ENCODE results near the gene URB1.
"Not testable (repeated sequence)": the region's sequence is repeated elsewhere in the genome, so short reads cannot be mapped to it uniquely, and the experiment has no call there.

The URB1 gene

DNA sequence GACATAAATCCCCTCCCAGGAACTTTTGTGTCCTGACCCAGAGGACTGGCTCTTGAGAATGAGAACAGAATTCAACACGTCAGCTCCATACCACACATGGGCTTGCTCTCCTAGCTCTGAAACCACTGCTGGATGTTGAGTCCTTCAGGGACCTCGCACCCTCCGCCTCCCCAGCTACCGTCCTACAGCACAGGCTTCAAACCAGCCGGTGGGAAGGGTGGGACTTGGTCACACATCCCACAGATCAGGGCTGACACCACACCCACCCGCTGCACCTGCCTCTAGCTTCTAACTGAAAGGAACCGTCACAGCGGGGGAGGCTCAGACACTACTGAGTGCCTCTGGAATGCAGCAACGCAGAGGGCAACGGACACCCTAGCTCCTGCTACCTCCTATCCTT is 70.1 kb downstream of the URB1 start:
- DNase-seq (ENCODE audit: low read depth in 2 of 3, low spot score in 1 of 3), result no peak

DNA sequence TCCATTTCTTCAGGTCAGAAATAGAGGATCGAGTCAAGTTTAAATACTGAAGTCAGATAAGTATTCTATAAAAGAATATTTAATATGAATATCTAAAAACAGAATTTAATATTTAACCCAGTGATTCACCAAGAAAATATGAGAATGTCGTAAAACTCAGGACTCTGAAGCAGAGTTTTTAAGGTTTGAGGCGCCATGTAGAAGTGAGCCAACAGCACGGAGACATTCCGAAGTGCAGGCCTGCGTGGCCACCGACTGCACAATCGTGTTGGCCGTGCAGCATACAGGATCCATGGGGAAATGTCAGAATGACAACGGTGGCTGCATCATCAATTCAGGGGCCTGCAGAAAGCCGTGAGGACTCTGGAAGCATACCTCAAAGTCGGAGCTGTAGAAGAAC is 70.7 kb downstream of the URB1 start:
- DNase-seq (ENCODE audit: low read depth in 2 of 3, low spot score in 1 of 3), result no peak

DNA sequence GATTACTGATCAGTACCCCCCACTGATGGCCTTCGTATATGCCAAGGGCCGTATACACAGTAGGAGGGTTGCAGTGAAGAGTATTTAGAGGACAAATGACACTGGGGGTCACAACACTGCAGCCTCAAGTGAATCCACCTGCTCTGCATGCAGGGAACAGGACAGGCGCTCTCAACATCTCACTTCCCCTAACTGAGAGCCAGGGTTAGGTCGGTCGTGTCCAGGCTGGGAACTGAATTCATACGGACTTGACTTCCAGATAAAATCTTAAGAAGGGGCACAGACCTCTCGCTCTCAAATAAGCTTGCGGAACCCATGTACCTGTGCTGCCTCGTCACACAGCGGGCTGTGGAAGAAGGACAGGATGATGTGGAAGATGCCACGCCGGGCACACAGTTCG is 71.3 kb downstream of the URB1 start:
- no peak for DNase-seq (ENCODE audit: low read depth in 2 of 3, low spot score in 1 of 3)

DNA sequence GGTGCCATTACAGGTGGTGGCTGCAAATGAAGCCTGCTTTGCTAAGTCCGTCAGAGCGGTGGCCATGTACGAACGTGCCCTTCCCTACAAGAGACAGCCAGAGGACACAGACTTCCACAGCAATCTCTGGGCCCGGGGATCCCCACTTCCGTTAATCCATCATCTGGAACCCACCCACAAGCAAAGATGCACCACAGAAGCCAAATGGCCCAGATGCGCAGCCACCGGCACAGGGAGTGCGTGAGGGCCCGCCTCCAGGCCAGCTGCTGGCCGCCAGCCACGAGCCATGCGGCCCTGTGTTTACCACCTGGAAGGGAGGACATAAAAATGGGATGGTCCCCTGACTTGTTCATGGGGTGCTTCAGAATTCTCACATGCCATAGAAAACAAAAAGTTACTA is 72.1 kb downstream of the URB1 start:
- no peak for DNase-seq (ENCODE audit: low read depth in 2 of 3, low spot score in 1 of 3)

DNA sequence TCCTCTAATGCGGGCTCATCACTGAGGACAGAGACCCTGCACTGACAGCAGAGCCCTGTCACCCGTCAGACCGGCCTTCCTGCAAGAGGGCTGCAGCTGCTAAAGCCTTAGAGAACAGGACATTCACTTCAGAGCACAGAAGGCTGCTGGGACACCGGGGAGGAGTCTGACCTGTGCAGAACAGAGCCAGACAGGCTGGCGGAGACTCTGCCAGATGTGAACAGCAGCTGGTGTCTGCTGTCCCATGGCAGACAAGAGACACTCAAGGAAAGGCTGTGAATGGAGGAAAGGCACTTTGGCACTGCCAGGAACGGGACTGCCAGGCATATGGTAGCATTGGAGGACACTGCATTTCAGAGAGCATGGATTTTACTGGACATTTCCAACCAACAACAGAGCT is 72.8 kb downstream of the URB1 start:
- no peak for DNase-seq (ENCODE audit: low read depth in 2 of 3, low spot score in 1 of 3)

DNA sequence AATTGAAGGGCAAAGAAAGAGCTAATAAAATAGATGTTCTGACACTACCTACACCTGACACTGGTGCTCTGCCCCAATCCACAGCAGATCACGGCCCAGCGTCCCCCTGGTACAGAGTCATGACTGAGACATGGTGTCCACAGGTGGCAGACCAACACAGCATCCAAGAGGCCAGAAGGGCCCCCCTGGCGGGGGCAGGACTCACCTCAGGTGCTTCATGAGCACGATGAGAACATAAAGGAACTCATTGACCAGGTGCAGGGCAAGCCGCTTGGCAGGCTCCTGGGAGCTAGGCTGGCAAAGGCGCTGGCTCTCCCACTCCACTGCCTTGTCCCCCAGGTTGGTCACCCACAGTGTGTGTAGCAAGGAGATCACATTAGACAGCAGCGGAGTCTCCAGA is 73.8 kb downstream of the URB1 start:
- no peak for DNase-seq (ENCODE audit: low read depth in 2 of 3, low spot score in 1 of 3)

DNA sequence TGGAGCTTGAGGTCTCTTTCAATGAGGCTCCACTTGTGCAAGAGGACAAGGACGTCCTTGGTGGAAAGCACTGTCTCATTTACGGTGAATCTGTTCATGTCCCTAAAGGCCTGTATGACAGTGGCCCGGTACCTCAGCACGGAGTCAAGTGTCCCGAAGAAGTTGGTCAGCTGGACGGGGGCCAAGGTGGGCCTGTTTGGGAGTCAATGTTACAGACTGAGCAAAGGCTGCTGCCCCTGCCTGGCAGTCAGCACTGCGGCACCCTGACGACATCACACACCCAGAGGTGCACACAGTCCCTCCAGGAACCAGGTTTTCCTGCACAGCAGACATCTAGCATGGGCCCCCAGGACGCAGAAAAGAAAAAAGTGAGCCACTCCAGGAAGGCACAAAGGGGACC is 75.1 kb downstream of the URB1 start:
- no peak for DNase-seq (ENCODE audit: low read depth in 2 of 3, low spot score in 1 of 3)

DNA sequence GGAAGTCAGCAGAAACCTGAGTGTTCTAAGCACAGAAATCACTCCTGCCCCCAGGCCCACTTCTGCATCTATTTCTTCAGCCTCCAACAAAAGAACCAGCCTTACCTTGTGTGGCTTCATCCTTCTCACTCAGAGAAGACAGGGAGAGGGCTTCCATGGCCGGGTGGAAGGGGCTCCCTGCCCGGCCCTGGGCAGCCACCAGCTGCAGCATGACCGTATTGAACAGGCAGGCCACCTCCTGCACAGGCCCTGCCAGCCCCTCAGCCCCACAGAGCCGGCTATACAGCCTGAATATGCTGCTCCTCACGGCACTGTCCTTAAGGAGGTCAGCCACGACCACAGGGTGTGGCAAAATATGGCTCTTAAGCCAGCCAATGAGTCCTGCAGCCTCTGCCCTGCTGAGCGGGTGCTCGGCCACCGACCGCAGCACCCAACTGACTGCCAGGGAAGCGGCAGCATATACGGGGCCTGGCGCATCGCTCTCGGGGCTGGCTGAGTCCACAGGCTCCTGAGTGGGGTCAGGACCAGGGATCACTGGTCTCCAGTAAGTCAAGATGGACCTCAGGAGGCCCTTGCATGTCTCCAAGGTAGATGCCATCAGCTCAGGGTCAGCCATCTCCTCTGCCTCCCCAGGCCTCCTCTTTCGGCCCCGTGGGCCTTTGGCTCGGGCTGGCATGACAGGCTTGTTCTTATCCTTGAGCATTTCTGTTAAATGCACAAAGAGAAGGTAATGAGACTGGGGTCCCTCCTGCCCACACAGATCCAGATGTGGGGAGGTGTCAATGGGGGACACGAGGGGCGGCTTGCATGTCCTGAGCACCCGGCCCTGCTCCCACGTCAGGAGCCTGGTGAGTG is 76.2 kb downstream of the URB1 start:
- no peak for DNase-seq (ENCODE audit: low read depth in 2 of 3, low spot score in 1 of 3)

DNA sequence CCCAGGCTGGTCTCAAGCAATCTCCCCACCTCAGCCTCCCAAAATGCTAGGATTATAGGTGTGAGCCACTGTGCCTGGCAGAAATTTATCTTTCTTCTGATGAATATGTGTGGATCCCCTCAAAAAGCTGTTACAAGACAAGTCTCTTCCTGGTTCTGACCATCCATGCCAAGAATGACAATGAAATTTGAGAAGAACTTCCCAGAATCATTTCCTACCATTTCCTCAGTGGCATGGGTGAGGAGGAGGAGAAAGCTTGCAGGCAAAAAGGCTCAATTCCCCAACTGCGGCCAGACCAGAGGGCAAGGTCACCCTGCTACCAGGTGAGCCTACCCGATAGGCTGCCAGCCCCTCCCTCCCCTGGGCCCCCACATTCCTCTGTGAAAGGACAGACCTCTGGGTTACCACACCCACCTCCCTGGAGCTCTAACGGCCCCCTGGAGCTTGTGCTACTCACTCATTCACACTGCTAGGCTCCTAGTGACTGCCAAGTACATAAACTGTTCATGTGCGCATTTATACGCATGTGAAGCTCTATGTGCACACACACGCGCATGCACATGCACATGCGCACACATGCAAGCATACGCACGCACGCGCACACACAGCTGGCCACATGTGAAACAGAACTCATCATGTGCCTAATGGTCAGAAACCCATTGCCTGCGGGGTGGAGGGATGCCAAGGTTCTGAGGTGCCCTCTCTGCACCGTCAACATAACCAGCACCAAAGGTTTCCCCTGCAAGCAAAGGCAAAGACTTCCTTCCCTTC is 77.1 kb downstream of the URB1 start:
- DNase-seq (ENCODE audit: low read depth in 2 of 3, low spot score in 1 of 3), result no peak

DNA sequence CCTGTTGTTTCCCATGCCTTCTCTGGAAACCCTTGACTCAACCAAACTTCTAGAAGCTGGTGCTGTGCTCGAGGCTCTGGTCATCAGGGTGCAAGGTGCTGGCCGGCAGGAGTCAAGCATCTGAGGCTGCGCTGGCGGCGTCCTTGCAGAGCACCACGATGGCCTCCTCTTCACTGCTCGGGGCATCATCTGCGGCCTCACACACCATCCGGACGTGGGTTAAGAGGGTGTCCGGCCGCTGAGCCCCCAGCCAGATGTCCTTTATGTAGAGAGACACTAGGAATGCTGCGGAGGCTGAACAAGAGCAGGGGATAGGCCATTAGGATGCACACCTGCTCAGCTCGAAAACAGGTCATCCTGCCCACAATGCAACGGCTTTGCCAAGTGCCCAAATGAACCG is 78.0 kb downstream of the URB1 start:
- no peak for DNase-seq (ENCODE audit: low read depth in 2 of 3, low spot score in 1 of 3)

DNA sequence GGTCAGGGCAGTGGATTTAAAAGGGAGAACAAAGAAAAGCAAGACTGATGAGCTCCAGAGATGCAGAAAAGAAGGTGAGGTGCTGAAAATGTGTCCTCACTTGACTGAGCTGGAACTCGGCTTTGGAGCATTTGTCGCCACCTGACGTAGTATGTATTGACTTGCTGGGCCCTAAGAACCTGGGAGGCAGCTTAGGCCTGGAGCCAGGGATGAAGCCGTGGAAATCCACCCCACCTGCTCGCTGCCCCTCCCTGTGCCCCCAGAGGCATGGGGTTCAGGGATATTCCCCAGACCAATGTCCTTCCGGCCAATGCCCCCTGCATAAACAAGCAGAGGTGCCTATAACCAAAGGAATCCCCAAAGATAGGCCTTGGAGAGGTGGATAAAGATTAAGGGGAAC is 79.8 kb downstream of the URB1 start:
- DNase-seq (ENCODE audit: low read depth in 2 of 3, low spot score in 1 of 3), result no peak

DNA sequence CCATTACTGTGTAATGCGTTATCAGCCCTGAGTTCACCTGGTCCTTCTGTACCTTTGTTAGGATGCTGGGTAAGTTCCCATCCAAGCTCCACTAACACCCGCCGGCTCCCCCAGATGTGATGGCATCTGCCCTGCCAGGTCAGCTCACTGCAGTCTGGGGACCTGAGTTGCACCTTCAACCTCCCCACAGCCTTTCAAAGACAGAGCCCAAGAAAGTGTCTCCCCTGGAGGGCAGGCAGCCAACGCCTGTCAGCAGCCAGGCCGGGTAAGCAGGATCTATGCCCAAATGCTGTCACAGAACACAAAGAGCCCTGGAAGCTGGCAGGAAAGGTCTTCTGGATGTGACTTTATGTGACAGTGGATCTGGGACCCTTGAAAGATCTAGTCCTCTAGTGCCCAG is 80.5 kb downstream of the URB1 start:
- DNase-seq (ENCODE audit: low read depth in 2 of 3, low spot score in 1 of 3), result no peak

DNA sequence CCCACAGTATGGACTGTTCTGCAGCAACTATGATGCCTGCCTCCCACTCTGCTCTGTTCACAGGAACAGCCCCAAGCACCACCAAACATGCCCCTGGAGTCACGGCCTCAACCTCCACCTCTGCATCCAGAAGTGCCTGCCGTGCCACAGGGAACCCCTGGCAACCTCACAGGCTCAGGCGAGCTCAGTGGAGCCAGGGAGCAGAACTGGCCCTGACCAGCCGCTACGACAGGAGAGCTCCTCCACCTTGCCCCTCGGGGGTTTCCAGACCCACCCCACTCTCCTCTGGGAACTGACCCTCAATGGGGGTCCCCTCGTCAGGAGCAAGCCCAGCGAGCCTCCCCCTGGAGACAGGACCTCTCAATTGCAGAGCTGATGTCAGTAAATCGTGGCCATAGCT is 81.2 kb downstream of the URB1 start:
- DNase-seq (ENCODE audit: low read depth in 2 of 3, low spot score in 1 of 3), result no peak

DNA sequence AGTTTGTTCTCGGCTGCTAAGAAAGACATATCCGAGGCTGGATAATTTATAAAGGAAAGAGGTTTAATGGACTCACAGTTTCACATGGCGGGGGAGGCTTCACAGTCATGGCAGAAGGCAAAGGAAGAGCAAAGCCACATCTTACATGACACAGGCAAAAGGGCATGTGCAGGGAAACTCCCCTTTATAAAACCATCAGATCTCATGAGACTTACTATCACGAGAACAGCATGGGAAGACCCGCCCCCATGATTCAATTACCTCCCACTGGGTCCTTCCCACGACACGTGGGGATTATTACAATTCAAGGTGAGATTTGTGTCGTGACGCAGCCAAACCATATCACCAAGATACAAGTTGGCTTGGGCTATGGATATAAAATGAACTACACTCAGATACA is 81.8 kb downstream of the URB1 start:
- not testable (repeated sequence) for DNase-seq (ENCODE audit: low read depth in 2 of 3, low spot score in 1 of 3)

DNA sequence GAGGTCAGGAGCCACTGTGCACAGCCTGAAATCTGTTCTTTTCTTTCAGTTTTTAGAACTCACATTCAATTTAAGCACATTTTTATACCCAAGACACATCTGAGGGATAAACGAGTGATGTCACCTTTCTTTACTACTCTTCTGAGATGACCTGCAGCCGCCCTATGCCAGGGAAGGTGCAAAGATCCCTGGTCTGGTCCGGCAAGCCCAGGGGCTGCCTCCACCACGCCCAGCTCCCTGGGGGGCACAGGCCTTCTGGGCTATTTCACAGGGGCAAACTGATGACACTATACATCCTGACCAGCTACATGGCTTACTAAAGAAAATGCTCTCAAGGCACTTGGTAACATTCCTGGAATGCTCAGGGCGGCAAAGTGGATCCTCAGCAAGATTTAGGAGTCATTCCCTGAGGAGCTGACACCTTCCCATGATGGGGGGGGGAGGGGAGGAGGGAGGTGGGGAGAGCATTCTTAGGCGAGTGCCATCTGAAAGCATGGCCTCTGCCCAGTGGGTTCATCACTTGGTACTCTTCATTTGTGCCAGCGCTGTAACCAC is 82.8 kb downstream of the URB1 start:
- no peak for DNase-seq (ENCODE audit: low read depth in 2 of 3, low spot score in 1 of 3)

DNA sequence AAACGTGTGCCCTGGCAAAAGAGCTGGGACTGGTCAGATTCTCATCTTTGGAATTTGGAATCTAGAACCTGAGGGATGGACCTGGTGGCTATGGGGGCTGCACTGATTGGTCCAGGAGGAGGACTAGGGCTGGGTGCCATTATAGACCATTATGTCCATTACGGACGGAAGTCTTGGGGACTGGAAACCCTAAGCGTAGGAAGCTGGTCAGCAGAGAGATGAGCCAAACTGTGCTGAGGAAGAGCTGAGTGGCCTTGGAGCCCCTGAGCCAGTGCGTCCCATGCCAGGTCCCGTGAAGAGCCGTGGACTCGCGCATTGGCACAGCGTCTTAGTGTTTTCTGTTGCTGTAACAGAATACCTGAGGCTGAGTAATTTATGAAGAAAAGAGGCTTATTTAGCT is 84.1 kb downstream of the URB1 start:
- no peak for DNase-seq (ENCODE audit: low read depth in 2 of 3, low spot score in 1 of 3)

DNA sequence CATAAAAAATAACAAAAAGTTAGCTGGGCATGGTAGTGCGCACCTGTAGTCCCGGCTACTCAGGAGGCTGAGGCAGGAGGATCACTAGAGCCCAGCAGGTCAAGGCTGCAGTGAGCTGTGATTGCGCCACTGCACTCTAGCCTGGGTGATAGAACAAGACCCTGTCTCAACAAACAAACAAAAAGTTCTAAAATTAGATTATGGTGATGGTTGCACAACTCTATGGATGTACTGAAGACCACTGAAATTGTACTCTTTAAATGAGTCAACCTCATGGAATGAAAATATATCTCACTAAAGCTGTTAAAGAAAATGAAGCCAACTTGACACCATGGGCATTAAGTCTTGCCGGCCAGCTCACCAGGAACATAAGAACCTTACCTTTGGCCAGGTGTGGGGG is 85.1 kb downstream of the URB1 start:
- DNase-seq (ENCODE audit: low read depth in 2 of 3, low spot score in 1 of 3), result no peak

DNA sequence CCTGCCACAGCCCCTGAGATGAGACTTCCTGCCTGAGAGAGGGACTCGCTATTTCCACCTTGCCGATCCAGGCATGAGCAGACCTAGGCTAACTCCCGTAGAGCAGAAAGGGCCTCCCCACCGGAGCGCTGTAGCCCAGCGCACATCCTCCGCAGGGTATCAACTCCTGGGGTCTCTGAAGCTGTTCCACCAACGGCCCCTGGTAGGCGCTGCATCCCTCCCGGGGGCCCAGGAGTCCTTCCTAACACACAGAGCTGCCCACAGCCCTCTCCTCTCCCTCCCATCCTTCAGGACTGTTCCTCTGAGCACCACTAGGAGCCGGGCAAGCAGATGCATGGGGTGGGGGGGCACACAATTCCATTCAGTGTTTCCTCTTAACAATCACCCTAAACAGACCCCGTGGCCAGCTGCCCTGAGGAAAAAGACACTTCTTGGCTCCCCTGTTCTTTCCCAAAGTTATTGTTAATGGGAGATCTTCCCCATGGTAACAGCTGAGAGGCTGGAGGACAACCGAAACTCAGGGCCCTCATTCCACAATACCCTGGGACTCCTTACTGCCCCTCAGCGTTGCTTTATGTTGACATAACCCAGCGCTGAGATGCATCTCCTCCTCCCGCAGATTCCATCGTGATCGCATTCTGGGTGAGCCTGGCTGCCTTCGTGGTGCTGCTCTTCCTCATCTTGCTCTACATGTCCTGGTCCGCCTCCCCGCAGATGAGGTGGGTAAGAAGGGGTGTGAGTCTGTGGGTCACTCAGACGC is 86.6 kb downstream of the URB1 start:
- DNase-seq (ENCODE audit: low read depth in 2 of 3, low spot score in 1 of 3), result no peak

DNA sequence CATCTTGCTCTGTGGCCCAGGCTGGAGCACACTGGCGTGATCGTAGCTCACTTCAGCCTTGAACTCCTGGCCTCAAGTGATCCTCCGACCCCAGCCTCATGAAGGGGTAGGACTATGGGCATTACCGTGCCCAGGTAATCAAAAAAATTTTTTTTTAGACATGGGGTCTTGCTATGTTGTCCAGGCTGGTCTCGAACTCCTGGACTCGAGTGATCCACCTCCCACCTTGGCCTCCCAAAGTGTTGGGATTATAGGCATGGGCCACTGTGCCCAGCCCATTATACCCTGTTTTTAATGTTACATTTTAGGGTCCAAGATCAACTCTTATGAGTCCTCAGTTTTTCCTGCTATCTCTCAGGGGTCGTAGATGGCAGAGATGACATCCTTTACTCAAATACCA is 87.8 kb downstream of the URB1 start:
- DNase-seq (ENCODE audit: low read depth in 2 of 3, low spot score in 1 of 3), result no peak

DNA sequence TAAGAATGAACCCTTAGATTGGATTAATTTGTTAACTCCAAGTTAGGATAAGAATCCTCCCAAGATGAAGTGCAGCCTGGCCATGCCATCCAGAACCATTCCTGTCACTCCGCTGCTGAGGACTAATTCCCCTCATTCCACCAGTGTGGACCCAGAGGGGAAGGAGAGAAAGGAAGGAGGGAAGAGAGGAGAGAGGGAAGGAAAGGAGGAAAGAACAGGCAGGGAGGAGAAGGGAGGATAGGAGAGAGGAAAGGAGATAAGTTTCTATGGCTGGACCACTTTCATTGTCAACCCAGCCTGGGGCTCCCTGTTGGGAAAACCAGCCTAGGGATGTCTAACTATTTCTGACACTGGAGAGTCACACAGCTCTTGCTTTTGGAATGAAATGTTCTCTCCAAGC is 89.4 kb downstream of the URB1 start:
- no peak for DNase-seq (ENCODE audit: low read depth in 2 of 3, low spot score in 1 of 3)

DNA sequence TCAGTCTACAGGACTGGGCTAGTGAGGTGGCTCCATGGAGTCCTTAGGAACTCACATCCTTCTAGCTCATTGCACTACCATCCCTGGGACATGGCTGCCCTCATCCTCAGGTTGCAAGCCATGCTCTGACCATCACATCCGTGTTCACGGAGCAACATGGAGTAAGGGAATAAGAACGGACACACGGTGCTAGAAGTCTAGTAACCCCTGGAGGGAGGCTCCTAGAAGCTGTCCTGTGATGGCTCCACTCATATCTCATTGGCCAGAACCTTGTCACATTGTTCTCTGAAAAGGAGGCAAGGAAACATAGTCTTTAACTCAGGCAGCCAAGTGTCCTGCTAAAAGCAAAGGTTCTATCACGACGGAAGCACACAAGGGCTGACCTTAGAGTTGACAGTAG is 90.3 kb downstream of the URB1 start:
- DNase-seq (ENCODE audit: low read depth in 2 of 3, low spot score in 1 of 3), result no peak

DNA sequence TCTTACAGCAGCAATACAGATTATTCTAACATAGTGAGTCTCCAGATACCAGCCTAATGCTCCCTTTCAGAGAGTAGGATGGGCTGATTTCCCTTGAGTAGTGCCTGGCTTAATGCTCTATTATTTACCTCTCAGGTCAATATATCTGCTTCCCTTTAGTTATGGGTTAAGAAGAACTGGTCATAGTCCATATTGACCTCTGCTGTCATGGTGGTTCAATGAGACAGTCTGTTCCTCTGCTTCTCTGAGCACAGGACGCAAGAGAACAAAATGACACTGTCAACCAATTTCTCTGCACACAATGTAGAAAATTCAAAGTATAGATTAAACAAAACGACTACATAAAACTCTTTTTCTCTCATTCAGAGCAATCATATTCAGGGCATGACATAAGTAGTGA is 91.2 kb downstream of the URB1 start:
- DNase-seq (ENCODE audit: low read depth in 2 of 3, low spot score in 1 of 3), result no peak
